Fibroblast of lung (primary cell): ENCODE measurements around the gene FBL. TPM values are rescaled to one million over a fixed set of nuclear protein-coding genes. Genes with fewer than 3 reads are reported as not detected.

Experiments
- DNase-seq, 2 donors: peaks; one replicate each; pipeline versions ENCODE4 v3.0.0 to v3.0.0-alpha.2; 2010; ENCODE audit warnings: low read depth in 2 of 2
- H2AFZ ChIP-seq: 2 replicates; pipeline ENCODE4 v1.5.1; 2012; ENCODE audit warnings: low read length, control low read depth, inconsistent platforms
- H3K27ac ChIP-seq: 2 replicates; pipeline ENCODE4 v1.5.1; 2011; ENCODE audit warnings: low read length, control low read depth; ENCODE audit not compliant: insufficient read depth
- H3K27me3 ChIP-seq: 2 replicates; pipeline ENCODE4 v1.5.1; 2011; ENCODE audit warnings: mild to moderate bottlenecking, low read length; ENCODE audit not compliant: control insufficient read depth, insufficient read depth
- H3K36me3 ChIP-seq: 2 replicates; pipeline ENCODE4 v1.5.1; 2011; ENCODE audit warnings: low read length; ENCODE audit not compliant: control insufficient read depth, insufficient read depth
- H3K4me1 ChIP-seq: 2 replicates; pipeline ENCODE4 v1.5.1; 2011; ENCODE audit warnings: low read length; ENCODE audit not compliant: control insufficient read depth, insufficient read depth; ENCODE audit errors: extremely low read depth
- H3K4me2 ChIP-seq: 2 replicates; pipeline ENCODE4 v1.5.1; 2011; ENCODE audit warnings: low read length, control low read depth; ENCODE audit not compliant: insufficient read depth; ENCODE audit errors: extremely low read depth
- H3K4me3 ChIP-seq, 4 experiments: fragments of 200-600 bp in 1 of 4; sonication (generic) in 1 of 4; replicated peaks in 1 of 4; 2 replicates each; pipeline ENCODE4 v1.5.1; 2011 to 2016; ENCODE audit warnings: low read length in 4 of 4, low read depth in 3 of 4, mild to moderate bottlenecking in 3 of 4, control low read depth in 2 of 4, inconsistent platforms in 1 of 4, mixed read lengths in 1 of 4; ENCODE audit not compliant: insufficient read depth in 1 of 4; ENCODE audit errors: control extremely low read depth in 1 of 4
- H3K79me2 ChIP-seq: 2 replicates; pipeline ENCODE4 v1.5.1; 2012; ENCODE audit warnings: mild to moderate bottlenecking, low read length, inconsistent platforms; ENCODE audit not compliant: control insufficient read depth, insufficient read depth
- H3K9ac ChIP-seq: 2 replicates; pipeline ENCODE4 v1.5.1; 2011; ENCODE audit warnings: mild to moderate bottlenecking, low read length, control low read depth; ENCODE audit not compliant: insufficient read depth
- H3K9me3 ChIP-seq: 2 replicates; pipeline ENCODE4 v1.5.1; 2012; ENCODE audit warnings: low read depth, low read length; ENCODE audit not compliant: control insufficient read depth, insufficient read depth
- H4K20me1 ChIP-seq: 2 replicates; pipeline ENCODE4 v1.5.1; 2011; ENCODE audit warnings: low read length; ENCODE audit not compliant: control insufficient read depth, insufficient read depth; ENCODE audit errors: extremely low read depth
- CTCF ChIP-seq, 2 donors: IDR thresholded peaks in 1 of 2; conservative IDR thresholded peaks in 1 of 2; 1 replicate in 1 of 2; 2 replicates in 1 of 2; pipeline ENCODE4 v1.5.1; 2011 to 2012; ENCODE audit warnings: low read length in 2 of 2, control low read depth in 1 of 2, inconsistent platforms in 1 of 2, low read depth in 1 of 2, mild to moderate bottlenecking in 1 of 2
- EZH2 ChIP-seq: IDR thresholded peaks from 2 replicates; pipeline ENCODE4 v1.5.1; 2012; ENCODE audit warnings: low read length, control low read depth, mild to moderate bottlenecking; ENCODE audit errors: missing control alignments
- polyA plus RNA-seq, 2 donors: library from polyadenylated mRNA; depleted of rRNA in 1 of 2; stranded (reverse) in 1 of 2; unstranded in 1 of 2; fragments of >200 nt; gene quantifications; 2 replicates each; pipeline ENCODE4 v1.2.1, GENCODE V29; 2011 to 2012; ENCODE audit warnings: missing spikeins in 1 of 2
- total RNA-seq: library from RNA; depleted of rRNA; stranded (reverse); fragments of >200 nt; gene quantifications from 2 replicates; pipeline ENCODE4 v1.2.1, GENCODE V29; 2014

FBL gene
- total and polyA plus RNA-seq, 2 donors (not counting 1 experiment from before 2014, with no cell fraction given), result 127 to 177 TPM

- Histone ChIP-seq H3K27ac (no peak overlapping the region), H3K4me1 (peaks cover 4% of the 10 kb centered on the region), H3K4me2 (no peak overlapping the region), H4K20me1 (no peaks in the 10 kb centered on the region), H3K79me2 (peaks cover 63% of the 10 kb centered on the region), H3K36me3 (peaks cover 17% of the 10 kb centered on the region), H2AFZ (no peak overlapping the region), H3K9me3 (no peaks in the 10 kb centered on the region), H3K9ac (no peak overlapping the region), H3K4me3 (no peak overlapping the region), H3K27me3 (no peaks in the 10 kb centered on the region)
- DNase-seq, result no peak
- TF ChIP-seq EZH2 (no peak), CTCF (conservative IDR thresholded peaks at IDR 0.05 in 1 of 2, IDR thresholded peaks at IDR 0.05 in 1 of 2; ENCODE audit: low read depth in 1 of 2, low read length in 2 of 2) (no peak)
Measured at GRCh38 chr19:39840492-39840891, 5.7 kb downstream of the FBL start.

- H3K27ac ChIP-seq, result no peak overlapping the region
- no peak overlapping the region for H3K4me2 ChIP-seq
- H3K79me2 ChIP-seq, result peaks cover 56% of the 10 kb centered on the region
- peaks cover 4% of the 10 kb centered on the region for H3K4me1 ChIP-seq
- no peak for DNase-seq
- H3K4me3 ChIP-seq, result no peak overlapping the region
- H3K36me3 ChIP-seq, result peaks cover 19% of the 10 kb centered on the region
- TF ChIP-seq CTCF (conservative IDR thresholded peaks at IDR 0.05 in 1 of 2, IDR thresholded peaks at IDR 0.05 in 1 of 2; ENCODE audit: low read depth in 1 of 2, low read length in 2 of 2), result no peak
- no peak for TF ChIP-seq EZH2
- no peaks in the 10 kb centered on the region for H3K27me3 ChIP-seq
- no peak overlapping the region for H2AFZ ChIP-seq
- no peak overlapping the region for H3K9ac ChIP-seq
- no peaks in the 10 kb centered on the region for H4K20me1 ChIP-seq
- no peaks in the 10 kb centered on the region for H3K9me3 ChIP-seq
Measured at GRCh38 chr19:39839678-39840327, 6.4 kb downstream of the FBL start.

- no peak overlapping the region for H3K27ac ChIP-seq
- no peak overlapping the region for H3K4me2 ChIP-seq
- no peaks in the 10 kb centered on the region for H3K27me3 ChIP-seq
- DNase-seq, result no peak
- H3K9ac ChIP-seq, result no peak overlapping the region
- H4K20me1 ChIP-seq, result no peaks in the 10 kb centered on the region
- H2AFZ ChIP-seq, result no peak overlapping the region
- H3K4me1 ChIP-seq, result peaks cover 9% of the 10 kb centered on the region
- H3K36me3 ChIP-seq, result peaks cover 25% of the 10 kb centered on the region
- TF ChIP-seq CTCF (conservative IDR thresholded peaks at IDR 0.05 in 1 of 2, IDR thresholded peaks at IDR 0.05 in 1 of 2; ENCODE audit: low read depth in 1 of 2, low read length in 2 of 2), result no peak
- TF ChIP-seq EZH2, result no peak
- no peak overlapping the region for H3K4me3 ChIP-seq
- peaks cover 45% of the 10 kb centered on the region for H3K79me2 ChIP-seq
- H3K9me3 ChIP-seq, result no peaks in the 10 kb centered on the region
Measured at GRCh38 chr19:39838569-39838968, 7.6 kb downstream of the FBL start.
